GM12891 (cell line): ENCODE measurements around the gene PTPRG.

Experiments
- PAX5 ChIP-seq: IDR thresholded peaks from 2 replicates; pipeline ENCODE4 v1.6.1; 2011; ENCODE audit warnings: low read length, moderate library complexity, mild to moderate bottlenecking; ENCODE audit not compliant: insufficient read depth, severe bottlenecking
- POLR2A ChIP-seq: IDR thresholded peaks from 2 replicates; pipeline ENCODE4 v1.6.1; 2011; ENCODE audit warnings: low read depth, low read length, control low read depth
- POLR2AphosphoS5 ChIP-seq: IDR thresholded peaks from 2 replicates; pipeline ENCODE4 v1.6.1; 2011; ENCODE audit warnings: low read depth, low read length, control low read depth
- SPI1 ChIP-seq: IDR thresholded peaks from 2 replicates; pipeline ENCODE4 v1.6.1; 2011; ENCODE audit warnings: low read depth, low read length, control low read depth
- TAF1 ChIP-seq: IDR thresholded peaks from 2 replicates; pipeline ENCODE4 v1.6.1; 2011; ENCODE audit warnings: low read depth, low read length, control low read depth

DNA sequence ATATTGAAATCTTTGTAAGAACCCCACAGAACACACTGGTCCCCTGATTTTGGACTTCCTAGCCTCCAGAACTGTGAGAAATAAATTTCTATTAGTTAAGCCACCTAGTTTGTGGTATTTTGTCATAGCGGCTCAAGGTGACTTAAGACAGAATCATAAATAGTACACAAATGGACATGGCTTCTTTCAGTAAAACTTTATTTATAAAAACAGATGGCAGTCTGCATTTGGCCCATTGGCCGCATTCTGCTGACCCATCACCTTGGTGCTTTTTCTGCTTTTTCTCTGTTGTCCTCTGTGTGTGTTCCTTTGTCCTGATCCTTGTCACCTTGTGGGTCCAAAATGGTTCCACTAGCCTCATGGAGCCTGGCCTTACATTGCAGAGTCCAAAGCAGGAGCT lies 363.6 kb downstream of the PTPRG start:
- TF ChIP-seq POLR2A (no peak), SPI1 (no peak), TAF1 (no peak), POLR2AphosphoS5 (no peak), PAX5 (no peak)
